IPS-15b (cell line): ENCODE results near the gene MYH9.

ENCODE experiments used
- H3K27me3 ChIP-seq: one replicate; pipeline ENCODE4 v1.6.1; 2013; ENCODE audit warnings: low read length; ENCODE audit not compliant: control insufficient read depth, insufficient read depth
- H3K36me3 ChIP-seq: one replicate; pipeline ENCODE4 v1.6.1; 2013; ENCODE audit warnings: low read length; ENCODE audit not compliant: control insufficient read depth, insufficient read depth
- H3K4me1 ChIP-seq: one replicate; pipeline ENCODE4 v1.6.1; 2013; ENCODE audit warnings: mild to moderate bottlenecking, low read length; ENCODE audit not compliant: control insufficient read depth, insufficient read depth
- H3K4me3 ChIP-seq: one replicate; pipeline ENCODE4 v1.5.1; 2013; ENCODE audit warnings: low read depth, low read length
- H3K9ac ChIP-seq: one replicate; pipeline ENCODE4 v1.6.1; 2013; ENCODE audit warnings: low read depth, mild to moderate bottlenecking, low read length
- H3K9me3 ChIP-seq: one replicate; pipeline ENCODE4 v1.6.1; 2013; ENCODE audit warnings: mild to moderate bottlenecking, low read length; ENCODE audit not compliant: control insufficient read depth, insufficient read depth

The MYH9 gene

DNA sequence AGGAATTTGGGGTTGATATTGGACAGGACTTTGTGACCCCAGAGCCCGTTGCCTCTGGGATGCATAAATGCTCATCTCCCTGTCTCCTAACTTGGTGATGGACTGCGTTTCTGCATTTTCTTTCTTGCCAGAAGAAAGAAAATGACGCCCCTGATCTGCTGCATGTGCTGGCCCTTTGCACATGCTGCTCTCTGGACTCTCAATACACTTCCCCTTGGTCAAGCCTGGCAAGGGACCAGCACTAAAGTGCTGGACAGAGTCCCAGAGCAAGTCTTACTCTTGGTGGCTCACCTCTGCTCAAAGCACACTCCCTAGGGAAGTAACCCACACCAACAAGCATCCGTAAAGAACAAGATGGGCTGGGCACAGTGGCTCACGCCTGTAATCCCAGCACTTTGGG lies 40.7 kb downstream of the MYH9 start:
- Histone ChIP-seq H3K9ac (no peak overlapping the region), H3K36me3 (peaks cover 33% of the 10 kb centered on the region), H3K27me3 (no peaks in the 10 kb centered on the region), H3K9me3 (no peaks in the 10 kb centered on the region), H3K4me3 (no peak overlapping the region), H3K4me1 (peaks cover 12% of the 10 kb centered on the region)

DNA sequence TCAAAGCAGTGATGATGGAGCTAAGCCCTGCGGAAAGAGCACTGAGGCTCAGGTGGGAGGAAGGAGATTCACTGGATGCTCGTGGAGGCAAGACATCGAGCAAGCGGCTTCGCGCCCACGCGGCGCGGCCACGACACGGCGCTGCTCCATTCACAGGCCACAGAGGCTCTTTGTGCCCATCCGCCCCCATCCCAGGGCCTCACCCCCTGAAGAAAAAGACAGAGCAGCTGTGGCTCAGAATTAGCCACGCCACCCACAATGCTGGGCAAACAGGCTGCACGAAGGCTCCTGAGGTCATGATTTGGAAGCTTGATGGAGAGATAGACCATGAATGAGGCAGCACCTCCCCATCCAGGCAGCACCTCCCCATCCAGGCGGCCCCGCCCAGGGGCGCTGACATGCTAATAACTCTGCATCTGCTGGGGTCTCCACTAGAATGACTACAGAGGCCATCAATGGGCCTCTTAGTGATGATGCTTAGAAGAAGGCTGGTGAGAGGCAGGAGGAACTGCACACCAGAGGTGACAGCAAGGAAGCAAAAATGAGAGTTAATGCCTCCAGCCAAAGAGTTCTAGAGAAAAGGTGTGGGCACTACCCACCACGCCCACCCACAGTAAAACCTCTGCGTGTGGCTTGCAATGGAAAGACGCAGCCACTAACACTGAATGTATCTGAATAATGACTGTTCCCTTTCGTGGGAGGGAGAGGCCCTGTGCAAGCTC lies 43.5 kb downstream of the MYH9 start:
- H3K4me1 ChIP-seq: no peaks in the 10 kb centered on the region
- H3K36me3 ChIP-seq: peaks cover 48% of the 10 kb centered on the region
- H3K27me3 ChIP-seq: no peaks in the 10 kb centered on the region
- H3K9me3 ChIP-seq: no peaks in the 10 kb centered on the region
- H3K9ac ChIP-seq: no peak overlapping the region
- no peak overlapping the region for H3K4me3 ChIP-seq

DNA sequence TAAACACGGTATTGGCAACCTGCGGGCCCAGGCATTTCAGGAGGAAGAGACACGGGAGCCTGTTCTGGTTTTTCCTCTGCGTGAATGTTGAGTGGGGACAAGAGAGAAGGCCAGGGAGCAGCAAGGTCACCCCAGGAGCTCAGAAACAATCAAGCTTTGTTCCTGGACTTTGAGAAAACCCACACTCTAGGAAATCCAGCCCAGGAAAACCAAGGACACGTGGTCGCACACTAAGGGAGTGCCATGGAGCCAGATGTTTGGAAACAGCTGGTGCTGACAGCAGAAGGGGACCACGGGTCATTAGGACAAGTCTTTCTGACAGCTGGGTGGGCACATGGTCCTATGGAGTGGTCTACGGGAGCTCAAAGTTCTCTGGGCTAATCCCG lies 44.1 kb downstream of the MYH9 start:
- H3K4me1 ChIP-seq: no peaks in the 10 kb centered on the region
- no peak overlapping the region for H3K4me3 ChIP-seq
- H3K9ac ChIP-seq: no peak overlapping the region
- peaks cover 48% of the 10 kb centered on the region for H3K36me3 ChIP-seq
- no peaks in the 10 kb centered on the region for H3K9me3 ChIP-seq
- no peaks in the 10 kb centered on the region for H3K27me3 ChIP-seq

DNA sequence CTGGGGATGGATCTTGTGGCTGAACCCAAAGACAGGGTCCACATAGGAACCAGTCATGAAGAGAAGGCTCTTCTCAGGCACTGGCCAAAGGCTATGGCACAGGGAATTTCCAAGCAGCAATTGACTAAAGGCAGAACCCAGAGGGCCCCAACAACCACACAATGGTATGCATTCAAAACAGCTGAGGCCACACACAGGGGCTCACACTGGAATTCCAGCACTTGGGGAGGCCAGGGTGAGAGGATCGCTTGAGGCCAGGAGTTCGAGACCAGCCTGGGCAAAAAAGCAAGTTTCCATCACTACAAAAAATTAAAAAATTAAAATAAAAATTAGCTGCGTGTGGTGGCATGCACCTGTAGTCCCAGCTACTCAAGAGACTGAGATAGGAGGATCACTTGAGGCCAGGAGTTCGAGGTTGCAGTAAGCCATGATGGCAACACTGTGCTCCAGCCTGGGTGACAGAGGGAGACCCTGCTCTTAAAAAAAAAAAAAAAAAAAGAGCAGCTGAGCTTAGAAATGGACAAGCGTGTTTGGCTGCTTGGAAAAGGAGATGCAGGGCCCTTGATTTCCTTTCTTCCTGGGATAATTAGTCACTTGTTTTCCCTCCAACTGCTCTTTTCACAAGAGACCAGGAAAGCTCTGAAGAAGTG lies 44.6 kb downstream of the MYH9 start:
- Histone ChIP-seq H3K4me3 (no peak overlapping the region), H3K9ac (no peak overlapping the region), H3K27me3 (no peaks in the 10 kb centered on the region), H3K9me3 (no peaks in the 10 kb centered on the region), H3K36me3 (peaks cover 46% of the 10 kb centered on the region), H3K4me1 (no peaks in the 10 kb centered on the region)

DNA sequence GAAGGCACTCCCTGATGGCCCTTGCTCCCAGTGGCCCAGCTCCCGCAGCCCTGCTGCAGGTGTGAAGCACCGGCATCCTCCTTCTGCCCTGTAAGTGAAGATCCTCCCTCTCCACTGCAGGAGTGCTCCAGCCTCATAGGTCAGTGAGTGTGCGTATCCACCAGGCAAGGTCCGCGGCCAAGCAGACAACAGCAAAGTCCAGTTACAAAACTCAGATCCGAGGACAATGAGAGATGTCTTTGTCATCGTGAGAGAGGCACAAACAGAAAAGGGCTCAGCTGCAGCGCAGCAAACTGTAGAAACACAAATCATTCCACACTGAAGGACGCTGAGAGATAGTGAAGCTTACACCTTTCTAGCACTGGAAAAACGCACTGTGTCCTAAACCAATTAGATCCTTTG lies 46.1 kb downstream of the MYH9 start:
- Histone ChIP-seq H3K9me3 (no peaks in the 10 kb centered on the region), H3K4me3 (no peak overlapping the region), H3K4me1 (no peaks in the 10 kb centered on the region), H3K27me3 (no peaks in the 10 kb centered on the region), H3K36me3 (peaks cover 44% of the 10 kb centered on the region), H3K9ac (no peak overlapping the region)

DNA sequence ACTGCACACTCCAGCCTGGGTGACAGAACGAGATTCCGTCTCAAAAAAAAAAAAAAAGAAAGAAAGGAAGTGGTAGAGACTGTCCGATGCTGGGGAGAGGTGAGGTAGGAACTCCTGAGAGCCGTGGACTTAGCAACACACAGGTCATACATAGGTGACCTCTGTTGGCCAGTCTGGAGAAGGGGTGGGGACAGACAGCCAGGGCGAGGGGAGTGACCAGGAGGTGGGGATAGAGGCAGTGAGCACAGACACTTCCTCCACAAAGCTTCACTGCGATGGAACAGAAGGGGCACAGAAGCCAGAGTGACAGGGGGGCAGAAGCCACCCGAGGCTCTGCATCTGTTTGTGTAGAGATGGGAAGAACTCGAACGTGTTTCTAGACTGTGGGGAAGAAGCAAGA lies 47.1 kb downstream of the MYH9 start:
- Histone ChIP-seq H3K4me3 (no peak overlapping the region), H3K4me1 (no peaks in the 10 kb centered on the region), H3K27me3 (no peaks in the 10 kb centered on the region), H3K9me3 (no peaks in the 10 kb centered on the region), H3K36me3 (peaks cover 46% of the 10 kb centered on the region), H3K9ac (no peak overlapping the region)

DNA sequence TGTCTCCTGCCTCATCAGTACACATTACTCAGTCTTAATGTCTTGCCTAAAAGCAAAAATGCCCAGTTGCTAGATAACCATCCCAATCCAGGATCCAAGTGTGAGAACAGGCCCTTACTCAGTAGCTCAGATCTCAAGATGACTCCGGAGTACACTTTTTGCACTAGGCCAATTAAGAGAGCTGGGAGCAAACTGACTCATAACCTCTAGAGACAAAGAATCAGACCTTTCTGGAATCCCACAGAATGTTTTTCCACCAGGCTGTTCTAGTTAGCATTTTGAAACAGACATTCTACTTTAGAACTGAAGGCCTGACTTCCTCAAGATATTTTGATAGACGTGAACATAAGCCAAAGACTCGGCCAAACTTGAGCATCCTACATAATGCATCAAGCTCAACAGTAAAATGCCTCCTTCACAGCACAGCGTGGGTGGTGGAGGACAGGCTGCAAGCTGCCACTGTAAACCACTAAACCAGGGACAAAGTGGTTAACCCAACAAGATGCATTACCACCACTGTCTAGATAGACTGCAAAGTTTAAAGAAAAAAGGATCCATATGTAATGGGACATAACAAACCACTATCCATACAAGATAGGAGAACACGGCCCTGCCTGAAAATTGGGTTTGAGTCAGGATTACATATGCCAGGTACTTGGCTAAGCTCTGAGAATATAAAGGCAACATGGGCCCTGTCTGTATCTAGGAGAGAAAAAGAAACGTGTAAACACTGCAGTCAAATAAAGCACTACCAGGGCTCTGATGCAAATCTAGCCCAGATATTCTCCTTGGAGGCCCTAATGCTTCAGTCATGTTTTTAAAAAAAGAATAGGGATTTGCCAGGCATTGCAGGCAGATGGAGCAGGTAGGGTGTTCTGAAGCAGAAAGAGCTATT lies 48.3 kb downstream of the MYH9 start:
- no peak overlapping the region for H3K4me3 ChIP-seq
- no peaks in the 10 kb centered on the region for H3K9me3 ChIP-seq
- H3K4me1 ChIP-seq: no peaks in the 10 kb centered on the region
- H3K36me3 ChIP-seq: peaks cover 55% of the 10 kb centered on the region
- H3K27me3 ChIP-seq: no peaks in the 10 kb centered on the region
- H3K9ac ChIP-seq: no peak overlapping the region

DNA sequence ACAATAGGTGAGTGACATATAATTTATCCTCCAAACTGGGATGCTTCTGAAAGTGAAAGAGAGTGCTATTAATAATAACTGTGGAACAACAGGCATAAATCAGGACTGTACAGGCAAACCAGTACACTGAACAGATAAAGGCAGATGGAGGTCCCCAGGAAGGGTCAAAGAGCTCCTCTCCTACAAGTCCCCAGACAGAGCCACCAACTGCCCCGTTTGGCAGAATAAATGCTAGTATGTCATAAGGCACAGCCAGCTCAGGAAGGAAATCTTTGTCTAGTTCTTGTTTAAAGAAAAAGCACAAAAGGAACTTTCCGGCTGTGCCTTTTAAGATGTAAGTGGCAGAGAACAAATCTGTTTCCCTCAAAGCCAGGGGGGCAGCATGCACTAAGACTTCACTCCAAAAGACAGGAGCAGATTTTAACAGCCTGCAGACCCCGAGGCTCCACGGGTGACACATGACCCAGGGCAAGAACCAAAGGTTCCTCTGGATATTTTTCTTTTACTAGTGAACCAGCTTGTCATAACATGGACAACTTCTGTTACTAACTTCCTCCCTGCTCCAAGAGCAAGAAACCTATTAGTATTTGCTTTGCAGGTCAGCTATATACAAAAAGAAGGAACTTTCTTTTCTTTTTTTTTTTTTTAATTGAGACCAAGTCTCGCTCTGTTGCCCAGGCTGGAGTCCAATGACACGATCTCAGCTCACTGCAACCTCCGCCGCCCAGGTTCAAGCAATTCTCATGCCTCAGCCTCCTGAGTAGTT lies 50.2 kb downstream of the MYH9 start:
- Histone ChIP-seq H3K4me1 (peaks cover 3% of the 10 kb centered on the region), H3K9ac (no peak overlapping the region), H3K27me3 (no peaks in the 10 kb centered on the region), H3K9me3 (no peaks in the 10 kb centered on the region), H3K4me3 (no peak overlapping the region), H3K36me3 (peaks cover 52% of the 10 kb centered on the region)

DNA sequence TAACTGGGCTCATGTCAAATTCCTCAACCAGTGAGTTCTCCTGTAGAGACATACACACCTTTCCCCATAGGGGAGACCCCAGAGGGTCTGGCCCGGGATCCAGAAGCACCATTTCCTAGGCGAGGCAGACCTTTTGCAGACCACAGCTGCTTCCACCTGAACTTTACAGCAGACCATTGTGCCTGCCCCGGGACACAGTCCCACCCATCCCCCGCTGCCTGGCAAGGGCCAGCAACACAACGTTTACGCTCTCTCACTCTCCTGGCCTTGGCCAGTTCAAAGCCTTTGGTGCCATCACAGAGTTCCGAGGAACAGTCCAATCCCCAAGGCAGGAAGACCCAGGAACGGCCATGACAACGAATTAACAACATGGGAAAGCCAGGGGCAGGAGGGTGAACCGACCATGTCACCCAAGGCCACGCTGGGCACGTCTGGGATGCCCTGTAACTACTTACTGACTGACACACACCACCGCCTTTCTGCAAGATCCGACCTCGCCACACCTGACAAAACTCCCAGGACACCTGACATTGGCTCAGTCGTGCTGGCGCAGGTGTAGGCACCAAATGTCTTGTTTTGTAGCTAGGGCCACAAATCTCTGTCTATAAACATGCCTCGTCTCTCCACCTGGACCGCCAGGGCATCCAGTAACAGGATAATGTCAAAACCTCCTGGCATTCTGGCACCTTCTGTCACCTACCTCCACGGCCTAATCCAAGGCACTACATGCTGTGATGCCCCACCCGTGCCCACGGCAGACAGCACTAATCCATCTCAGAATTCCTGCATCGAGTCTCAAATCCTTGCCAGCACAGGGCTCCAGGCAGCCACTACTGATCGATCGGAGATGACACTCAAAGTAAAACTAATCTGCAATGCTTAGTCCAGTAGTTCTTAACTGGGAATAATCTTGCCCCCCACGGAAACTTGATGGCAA lies 51.3 kb downstream of the MYH9 start:
- Histone ChIP-seq H3K9ac (no peak overlapping the region), H3K4me3 (no peak overlapping the region), H3K27me3 (no peaks in the 10 kb centered on the region), H3K9me3 (no peaks in the 10 kb centered on the region), H3K4me1 (peaks cover 6% of the 10 kb centered on the region), H3K36me3 (peaks cover 52% of the 10 kb centered on the region)

DNA sequence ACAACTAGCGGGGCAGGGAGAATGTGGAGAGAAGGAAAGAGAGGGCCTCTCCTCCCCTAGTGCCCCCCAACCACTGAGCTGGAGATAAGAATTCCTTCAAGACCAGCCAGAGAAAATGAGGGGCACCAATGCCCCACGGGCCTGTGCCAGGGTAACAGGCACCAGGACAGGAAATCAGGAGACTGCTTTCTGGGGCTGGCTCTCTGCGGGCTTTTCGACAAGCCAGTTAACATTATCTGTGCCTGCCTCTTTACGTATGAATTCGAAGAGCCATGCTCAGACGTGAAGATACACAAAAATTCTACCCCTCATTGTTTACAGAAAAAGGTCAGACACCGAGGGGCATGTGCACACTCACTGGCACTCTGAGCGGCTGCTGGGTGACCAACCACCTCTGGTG lies 52.1 kb downstream of the MYH9 start:
- no peaks in the 10 kb centered on the region for H3K27me3 ChIP-seq
- no peaks in the 10 kb centered on the region for H3K9me3 ChIP-seq
- H3K4me3 ChIP-seq: no peak overlapping the region
- peaks cover 6% of the 10 kb centered on the region for H3K4me1 ChIP-seq
- H3K36me3 ChIP-seq: peaks cover 50% of the 10 kb centered on the region
- H3K9ac ChIP-seq: no peak overlapping the region
